Effector memory CD4-positive, alpha-beta T cell (primary cell): ENCODE results near the gene PMF1.

Source experiments
- DNase-seq, 3 donors: peaks; one replicate each; pipeline ENCODE4 v3.0.0-alpha.2; 2020
- H3K27ac ChIP-seq: 2 replicates; pipeline ENCODE4 v1.7.0; 2013; ENCODE audit warnings: mild to moderate bottlenecking, low read length, moderate library complexity; ENCODE audit not compliant: insufficient read depth, poor library complexity, severe bottlenecking
- H3K27me3 ChIP-seq: replicated peaks from 2 replicates; pipeline ENCODE4 v1.7.0; 2013; ENCODE audit warnings: mild to moderate bottlenecking, low read length; ENCODE audit not compliant: insufficient read depth, control insufficient read depth, poor library complexity, severe bottlenecking
- H3K36me3 ChIP-seq: 2 replicates; pipeline ENCODE4 v1.7.0; 2013; ENCODE audit warnings: mild to moderate bottlenecking, low read length, moderate library complexity; ENCODE audit not compliant: control insufficient read depth, insufficient read depth
- H3K4me1 ChIP-seq: 2 replicates; pipeline ENCODE4 v1.7.0; 2013; ENCODE audit warnings: low read length, mild to moderate bottlenecking; ENCODE audit not compliant: control insufficient read depth, insufficient read depth, poor library complexity, severe bottlenecking
- H3K4me3 ChIP-seq: 2 replicates; pipeline ENCODE4 v1.7.0; 2013; ENCODE audit warnings: low read length, low read depth, mild to moderate bottlenecking; ENCODE audit not compliant: insufficient read depth, poor library complexity, severe bottlenecking
- H3K9me3 ChIP-seq: 2 replicates; pipeline ENCODE4 v1.7.0; 2013; ENCODE audit warnings: mild to moderate bottlenecking, low read length, moderate library complexity; ENCODE audit not compliant: control insufficient read depth

The PMF1 gene

GRCh38 chr1:156233426-156234127 lies 20.8 kb downstream of the PMF1 start:
- DNase-seq: no peak
- H3K4me1 ChIP-seq: no peaks in the 10 kb centered on the region
- no peaks in the 10 kb centered on the region for H3K27me3 ChIP-seq
- no peak overlapping the region for H3K27ac ChIP-seq
- no peak overlapping the region for H3K4me3 ChIP-seq
- peaks cover 41% of the 10 kb centered on the region for H3K36me3 ChIP-seq
- H3K9me3 ChIP-seq: no peaks in the 10 kb centered on the region

GRCh38 chr1:156236164-156236563 lies 23.4 kb downstream of the PMF1 start:
- H3K27ac ChIP-seq: no peak overlapping the region
- H3K36me3 ChIP-seq: peaks cover 49% of the 10 kb centered on the region
- H3K4me3 ChIP-seq: no peak overlapping the region

GRCh38 chr1:156238248-156238647 lies 25.4 kb downstream of the PMF1 start:
- H3K9me3 ChIP-seq: no peaks in the 10 kb centered on the region
- H3K36me3 ChIP-seq: peaks cover 43% of the 10 kb centered on the region
- no peak overlapping the region for H3K27ac ChIP-seq
- no peaks in the 10 kb centered on the region for H3K27me3 ChIP-seq
- DNase-seq: no peak
- H3K4me3 ChIP-seq: no peak overlapping the region
- H3K4me1 ChIP-seq: no peaks in the 10 kb centered on the region

More at GRCh38 chr1:156236164-156236563, 23.4 kb downstream of the PMF1 start:
- no peak for DNase-seq
- no peaks in the 10 kb centered on the region for H3K4me1 ChIP-seq
- no peaks in the 10 kb centered on the region for H3K27me3 ChIP-seq
- H3K9me3 ChIP-seq: no peaks in the 10 kb centered on the region

GRCh38 chr1:156241311-156241811 lies 28.6 kb downstream of the PMF1 start:
- Histone ChIP-seq H3K36me3 (peaks cover 35% of the 10 kb centered on the region), H3K27me3 (no peaks in the 10 kb centered on the region), H3K4me3 (no peak overlapping the region), H3K4me1 (peaks cover 6% of the 10 kb centered on the region), H3K27ac (no peak overlapping the region), H3K9me3 (no peaks in the 10 kb centered on the region)
- DNase-seq: no peak

GRCh38 chr1:156241926-156242325 lies 29.1 kb downstream of the PMF1 start, which contains the start of gene BGLAP:
BGLAP (plus strand) TSS chr1:156242184; CDS start chr1:156242232, 48 bp downstream.
- Histone ChIP-seq H3K27ac (no peak within 1 kb of the TSS), H3K4me3 (no peak within 1 kb of the TSS), H3K36me3 (peaks cover 29% of the 10 kb centered on the region), H3K4me1 (peaks cover 6% of the 10 kb centered on the region), H3K27me3 (no peaks in the 10 kb centered on the region), H3K9me3 (no peaks in the 10 kb centered on the region)
- DNase-seq: no peak

GRCh38 chr1:156242738-156243137 lies 29.9 kb downstream of the PMF1 start:
- no peaks in the 10 kb centered on the region for H3K27me3 ChIP-seq
- peaks cover 6% of the 10 kb centered on the region for H3K4me1 ChIP-seq
- H3K9me3 ChIP-seq: no peaks in the 10 kb centered on the region
- no peak overlapping the region for H3K27ac ChIP-seq
- peaks cover 24% of the 10 kb centered on the region for H3K36me3 ChIP-seq
- DNase-seq: no peak
- H3K4me3 ChIP-seq: no peak overlapping the region

GRCh38 chr1:156244126-156244525 lies 31.3 kb downstream of the PMF1 start:
- no peak for DNase-seq
- H3K4me1 ChIP-seq: peaks cover 6% of the 10 kb centered on the region

GRCh38 chr1:156244712-156245111 lies 31.9 kb downstream of the PMF1 start:
- H3K27me3 ChIP-seq: no peaks in the 10 kb centered on the region
- H3K36me3 ChIP-seq: peaks cover 6% of the 10 kb centered on the region
- no peak overlapping the region for H3K4me3 ChIP-seq
- DNase-seq: no peak
- peaks cover 6% of the 10 kb centered on the region for H3K4me1 ChIP-seq
- no peak overlapping the region for H3K27ac ChIP-seq
- H3K9me3 ChIP-seq: no peaks in the 10 kb centered on the region

More at GRCh38 chr1:156244126-156244525, 31.3 kb downstream of the PMF1 start:
- Histone ChIP-seq H3K9me3 (no peaks in the 10 kb centered on the region), H3K27me3 (no peaks in the 10 kb centered on the region), H3K4me3 (no peak overlapping the region), H3K36me3 (peaks cover 10% of the 10 kb centered on the region), H3K27ac (no peak overlapping the region)

GRCh38 chr1:156245451-156246232 lies 32.8 kb downstream of the PMF1 start:
- Histone ChIP-seq H3K4me1 (peaks cover 6% of the 10 kb centered on the region), H3K36me3 (peaks cover 9% of the 10 kb centered on the region), H3K27me3 (no peaks in the 10 kb centered on the region), H3K27ac (peak overlapping the region; percentile 0), H3K9me3 (no peaks in the 10 kb centered on the region), H3K4me3 (peak overlapping the region; percentile 59)
- DNase-seq: no peak

- Histone ChIP-seq H3K27ac (no peak overlapping the region), H3K4me3 (no peak overlapping the region), H3K36me3 (peaks cover 13% of the 10 kb centered on the region), H3K4me1 (peaks cover 6% of the 10 kb centered on the region), H3K27me3 (no peaks in the 10 kb centered on the region), H3K9me3 (no peaks in the 10 kb centered on the region)
- no peak for DNase-seq
These were observed 33.5 kb downstream of the PMF1 start for GRCh38 chr1:156246241-156246780.
